Activated CD8-positive, alpha-beta T cell treated with anti-CD3 and anti-CD28 coated beads for 36 hours (primary cell): ENCODE measurements around the gene WBP1L. TPM values are rescaled to one million over a fixed set of nuclear protein-coding genes. Genes with fewer than 3 reads are reported as not detected.

ENCODE experiments used
- ATAC-seq: fragments of 200-7000 bp; cut with Tn5 transposase; one replicate; pipeline ENCODE4 v1.10.0; 2021; ENCODE audit warnings: mild to moderate bottlenecking, moderate library complexity
- CTCF ChIA-PET: fragments of 350-600 bp; sonication (Branson Sonifier 250); formaldehyde crosslinking; loops from one replicate; lab custom pipeline; 2021; ENCODE audit warnings: antibody characterized with exemption; lab: Charles Lee
- POLR2A ChIA-PET: fragments of 350-600 bp; sonication (Branson Sonifier 250); formaldehyde crosslinking; loops from one replicate; lab custom pipeline; 2021; ENCODE audit warnings: antibody characterized with exemption; lab: Charles Lee
- DNase-seq: peaks from one replicate; pipeline ENCODE4 v3.0.0-alpha.2; 2020
- H3K27ac Mint-ChIP-seq: one replicate; pipeline ENCODE4 v1.8.0; 2021; ENCODE audit warnings: mild to moderate bottlenecking, mixed read lengths
- H3K27me3 Mint-ChIP-seq: one replicate; pipeline ENCODE4 v1.8.0; 2021; ENCODE audit warnings: mixed read lengths
- H3K36me3 Mint-ChIP-seq: one replicate; pipeline ENCODE4 v1.8.0; 2021; ENCODE audit warnings: low read depth, mixed read lengths
- H3K4me1 Mint-ChIP-seq: one replicate; pipeline ENCODE4 v1.8.0; 2021; ENCODE audit warnings: low read depth, mixed read lengths
- H3K4me3 Mint-ChIP-seq: one replicate; pipeline ENCODE4 v1.8.0; 2021; ENCODE audit warnings: mild to moderate bottlenecking, moderate library complexity, mixed read lengths
- H3K9me3 Mint-ChIP-seq: one replicate; pipeline ENCODE4 v1.8.0; 2021; ENCODE audit warnings: mixed read lengths
- CTCF ChIP-seq: fragments of 200-600 bp; IDR thresholded peaks from one replicate; pipeline ENCODE4 v1.8.0; 2022; ENCODE audit warnings: antibody characterized with exemption, mild to moderate bottlenecking
- intact Hi-C: fragments of 100-400 bp; cut with micrococcal nuclease; formaldehyde crosslinking; loops from one replicate; pipeline ENCODE4 v1.10.0; 2022
- total RNA-seq, 2 experiments: library from RNA; stranded (reverse); gene quantifications; one replicate each; pipeline ENCODE4 v1.2.3, GENCODE V29; 2021

The WBP1L gene
- total RNA-seq, 2 experiments from 2014 or later: 11.4 to 12.7 TPM

- POLR2A ChIA-PET: no interaction called here
- Mint-ChIP-seq H3K4me3 (no peak overlapping the region), H3K4me1 (peaks cover 12% of the 10 kb centered on the region), H3K27ac (peak overlapping the region; percentile 13), H3K27me3 (no peaks in the 10 kb centered on the region), H3K36me3 (peaks cover 39% of the 10 kb centered on the region), H3K9me3 (no peaks in the 10 kb centered on the region)
- ATAC-seq (no peak), DNase-seq (no peak)
- intact Hi-C loops: no loop called here
- CTCF ChIA-PET: interaction anchor here (1.2 to 2.3 kb wide), 5 partner anchors 13 to 175 kb away, joined by 3 to 8 read pairs (median 5); partner anchors contain the start of gene SFXN2
- no peak for TF ChIP-seq CTCF
These were observed 16.5 kb upstream of the WBP1L start for GRCh38 chr10:102727037-102727818.

- Mint-ChIP-seq H3K4me1 (peaks cover 8% of the 10 kb centered on the region), H3K4me3 (no peak overlapping the region), H3K27me3 (no peaks in the 10 kb centered on the region), H3K36me3 (peaks cover 37% of the 10 kb centered on the region), H3K9me3 (no peaks in the 10 kb centered on the region), H3K27ac (peak overlapping the region; percentile 76)
- peak; percentile 85 for ATAC-seq
- TF ChIP-seq CTCF: peak; percentile 77
- ChIA-PET CTCF (interaction anchor here (0.8 to 2.3 kb wide), 4 partner anchors 10 to 172 kb away, joined by 3 to 8 read pairs (median 5); no protein-coding TSS in a partner anchor), POLR2A (no interaction called here)
- intact Hi-C loops: no loop called here
- peak; percentile 76 for DNase-seq
These were observed 14.4 kb upstream of the WBP1L start for GRCh38 chr10:102729029-102730026.

GRCh38 chr10:102731222-102731800 lies 12.4 kb upstream of the WBP1L start:
- no peaks in the 10 kb centered on the region for H3K9me3 Mint-ChIP-seq
- ChIA-PET POLR2A (interaction anchor here (0.7 kb wide), 1 partner anchor 15 kb away, joined by 4 read pairs; no protein-coding TSS in a partner anchor), CTCF (interaction anchor here (2.0 kb wide), 1 partner anchor 18 kb away, joined by 7 read pairs; the partner anchor contains the start of gene ARL3)
- peak overlapping the region; percentile 52 for H3K27ac Mint-ChIP-seq
- intact Hi-C loops: no loop called here
- H3K36me3 Mint-ChIP-seq: peaks cover 38% of the 10 kb centered on the region
- no peak overlapping the region for H3K4me3 Mint-ChIP-seq
- no peak for TF ChIP-seq CTCF
- DNase-seq (no peak), ATAC-seq (no peak)
- H3K4me1 Mint-ChIP-seq: peaks cover 8% of the 10 kb centered on the region
- no peaks in the 10 kb centered on the region for H3K27me3 Mint-ChIP-seq

GRCh38 chr10:102732661-102733060 lies 11.1 kb upstream of the WBP1L start:
- Mint-ChIP-seq H3K4me3 (no peak overlapping the region), H3K36me3 (peaks cover 29% of the 10 kb centered on the region), H3K4me1 (peaks cover 8% of the 10 kb centered on the region), H3K27me3 (no peaks in the 10 kb centered on the region), H3K27ac (no peak overlapping the region), H3K9me3 (no peaks in the 10 kb centered on the region)
- ChIA-PET CTCF (interaction anchor here (2.0 kb wide), 1 partner anchor 19 kb away, joined by 7 read pairs; the partner anchor contains the start of gene ARL3), POLR2A (interaction anchor here (1.5 kb wide), 1 partner anchor 9 kb away, joined by 4 read pairs; no protein-coding TSS in a partner anchor)
- intact Hi-C loops: no loop called here
- no peak for TF ChIP-seq CTCF
- no peak for ATAC-seq
- DNase-seq: no peak
